BJ (cell line): ENCODE results near the gene SRSF1. TPM values are rescaled to one million over a fixed set of nuclear protein-coding genes. Genes with fewer than 3 reads are reported as not detected.
A peak's percentile ranks its signal among the peaks of the same experiment; 100 is the strongest.

Source experiments
- CTCF ChIA-PET: fragments of 350-600 bp; formaldehyde crosslinking; extraction: SDS; loops from one replicate; lab custom pipeline; 2021; ENCODE audit warnings: antibody characterized with exemption, inconsistent platforms; lab: Yijun Ruan, JAX
- POLR2A ChIA-PET: fragments of 300-600 bp; sonication (Branson Sonifier 250); formaldehyde crosslinking; extraction: SDS; loops from one replicate; lab custom pipeline; 2021; ENCODE audit warnings: antibody characterized with exemption; lab: Charles Lee
- DNase-seq: peaks from one replicate; pipeline ENCODE4 v3.0.0-alpha.2; 2011; ENCODE audit warnings: low read depth
- H3K27me3 ChIP-seq: 2 replicates; pipeline ENCODE4 v1.6.0; 2011; ENCODE audit warnings: low read length; ENCODE audit not compliant: control insufficient read depth, insufficient read depth
- H3K36me3 ChIP-seq: 2 replicates; pipeline ENCODE4 v1.5.1; 2011; ENCODE audit warnings: low read length; ENCODE audit not compliant: control insufficient read depth, insufficient read depth
- H3K4me3 ChIP-seq: 2 replicates; pipeline ENCODE4 v1.5.1; 2011; ENCODE audit warnings: low read depth, mild to moderate bottlenecking, control low read depth, low read length
- polyA plus RNA-seq: library from polyadenylated mRNA; depleted of rRNA; stranded (reverse); fragments of >200 nt; gene quantifications from 2 replicates; pipeline ENCODE4 v1.2.3, GENCODE V29; 2011
- TF ChIP-seq, protein P1 (sequence below): IDR thresholded peaks from 2 replicates; pipeline ENCODE4 v1.5.1; 2011; ENCODE audit warnings: low read depth, mild to moderate bottlenecking, control low read depth, inconsistent platforms, low read length, moderate library complexity; ENCODE audit not compliant: insufficient read depth

The SRSF1 gene
- polyA plus RNA-seq, 1 experiment: 236 TPM

DNA sequence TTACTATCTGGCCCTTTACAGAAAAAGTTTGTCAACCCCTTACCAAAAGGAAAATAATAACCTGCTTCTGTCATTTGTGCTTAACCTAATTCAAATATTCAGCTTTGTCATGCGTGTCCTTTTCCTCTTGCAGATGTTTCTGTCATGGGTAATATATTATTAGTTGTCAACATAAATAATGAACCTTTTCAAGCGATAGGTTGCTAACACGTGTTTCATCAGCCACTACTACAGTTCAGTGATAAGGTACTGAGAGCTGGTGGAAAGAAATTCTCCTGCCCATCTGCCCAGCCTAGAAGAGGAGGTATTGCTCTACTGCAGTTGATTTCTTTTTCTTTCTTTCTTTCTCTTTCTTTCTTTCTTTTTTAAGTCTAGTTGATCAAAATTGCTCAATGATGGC is 12.0 kb upstream of the SRSF1 start:
- no peaks in the 10 kb centered on the region for H3K36me3 ChIP-seq
- no peaks in the 10 kb centered on the region for H3K27me3 ChIP-seq
- POLR2A ChIA-PET: no interaction called here
- CTCF ChIA-PET: no interaction called here
- TF ChIP-seq, protein P1, sequence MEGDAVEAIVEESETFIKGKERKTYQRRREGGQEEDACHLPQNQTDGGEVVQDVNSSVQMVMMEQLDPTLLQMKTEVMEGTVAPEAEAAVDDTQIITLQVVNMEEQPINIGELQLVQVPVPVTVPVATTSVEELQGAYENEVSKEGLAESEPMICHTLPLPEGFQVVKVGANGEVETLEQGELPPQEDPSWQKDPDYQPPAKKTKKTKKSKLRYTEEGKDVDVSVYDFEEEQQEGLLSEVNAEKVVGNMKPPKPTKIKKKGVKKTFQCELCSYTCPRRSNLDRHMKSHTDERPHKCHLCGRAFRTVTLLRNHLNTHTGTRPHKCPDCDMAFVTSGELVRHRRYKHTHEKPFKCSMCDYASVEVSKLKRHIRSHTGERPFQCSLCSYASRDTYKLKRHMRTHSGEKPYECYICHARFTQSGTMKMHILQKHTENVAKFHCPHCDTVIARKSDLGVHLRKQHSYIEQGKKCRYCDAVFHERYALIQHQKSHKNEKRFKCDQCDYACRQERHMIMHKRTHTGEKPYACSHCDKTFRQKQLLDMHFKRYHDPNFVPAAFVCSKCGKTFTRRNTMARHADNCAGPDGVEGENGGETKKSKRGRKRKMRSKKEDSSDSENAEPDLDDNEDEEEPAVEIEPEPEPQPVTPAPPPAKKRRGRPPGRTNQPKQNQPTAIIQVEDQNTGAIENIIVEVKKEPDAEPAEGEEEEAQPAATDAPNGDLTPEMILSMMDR: no peak
- no peak for DNase-seq
- no peak overlapping the region for H3K4me3 ChIP-seq

DNA sequence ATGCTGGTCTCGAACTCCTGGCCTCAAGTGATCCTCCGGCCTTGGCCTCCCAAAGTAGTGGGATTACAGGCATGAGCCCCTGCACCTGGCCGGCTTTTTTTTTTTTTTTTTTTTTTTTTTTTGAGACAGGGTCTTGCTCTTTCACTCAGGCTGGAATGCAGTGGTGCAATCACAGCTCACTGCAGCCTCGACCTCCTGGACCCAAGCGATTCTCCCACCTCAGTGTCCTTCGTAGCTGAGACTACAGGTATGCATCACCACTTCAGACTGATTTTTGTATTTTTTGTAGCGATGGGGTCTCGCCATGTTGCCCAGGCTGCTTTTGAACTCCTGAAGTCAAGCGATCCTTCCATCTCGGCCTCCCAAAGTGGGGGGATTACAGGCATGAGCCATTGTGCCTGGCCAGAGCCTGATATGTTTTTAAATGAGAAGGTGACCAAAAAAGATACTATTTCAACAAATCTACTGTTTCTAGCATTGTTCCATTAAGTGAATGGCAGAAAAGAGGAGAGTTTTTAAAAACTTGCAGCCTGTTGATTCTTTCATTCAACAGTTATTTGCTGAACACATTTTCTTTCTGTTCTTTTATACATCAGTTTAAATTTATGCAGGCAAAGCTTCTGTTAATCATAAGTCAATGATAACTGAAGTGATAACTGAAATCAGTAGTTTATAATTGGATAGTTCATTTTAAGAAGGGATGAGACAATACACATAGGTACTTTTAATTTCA is 3.2 kb upstream of the SRSF1 start:
- TF ChIP-seq, protein P1: no peak
- DNase-seq: no peak
- Histone ChIP-seq H3K27me3 (no peaks in the 10 kb centered on the region), H3K36me3 (peaks cover 1% of the 10 kb centered on the region), H3K4me3 (no peak overlapping the region)
- ChIA-PET CTCF (no interaction called here), POLR2A (no interaction called here)

DNA sequence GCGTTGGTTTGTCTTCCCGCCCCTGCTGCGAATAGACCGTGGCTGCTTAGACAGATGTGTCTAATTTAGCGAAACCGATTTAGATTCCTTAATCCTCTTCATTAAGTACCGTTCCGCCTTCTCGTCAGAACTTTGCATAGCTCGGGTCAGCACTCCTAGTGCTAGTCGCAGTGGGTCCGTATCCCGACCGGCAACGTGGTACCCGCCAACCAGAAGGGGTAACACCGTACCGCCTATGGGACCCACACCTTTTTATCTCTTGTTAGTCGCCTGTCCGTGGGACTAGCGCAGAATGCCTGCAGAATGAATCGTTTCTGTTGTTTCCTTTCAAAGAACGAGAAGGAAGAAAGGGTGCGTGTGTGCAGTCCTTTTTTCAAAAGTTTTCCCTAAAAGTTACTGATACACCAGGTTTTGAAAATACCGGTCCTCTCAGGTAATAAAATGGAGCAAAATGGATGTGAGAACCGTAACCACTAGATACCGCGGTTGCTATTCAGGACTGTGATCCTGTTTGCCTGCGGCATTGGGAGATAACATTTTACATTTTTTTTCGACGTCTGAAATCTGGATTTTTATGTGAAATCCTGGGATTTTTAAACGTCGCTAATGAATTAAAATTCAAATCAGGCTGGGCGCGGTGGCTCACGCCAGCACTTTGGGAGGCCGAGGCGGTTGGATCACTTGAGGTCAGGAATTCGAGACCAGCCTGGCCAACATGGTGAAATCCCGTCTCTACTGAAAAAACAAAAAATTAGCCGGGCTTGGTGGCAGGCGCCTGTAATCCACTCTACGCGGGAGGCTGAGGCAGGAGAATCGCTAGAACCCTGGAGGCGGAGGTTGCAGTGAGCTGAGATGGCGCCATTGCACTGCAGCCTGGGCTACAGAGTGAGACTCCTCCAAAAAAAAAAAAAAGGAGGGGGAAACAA is 998 bp upstream of the SRSF1 start:
- Histone ChIP-seq H3K4me3 (peak overlapping the region; percentile 77), H3K27me3 (no peaks in the 10 kb centered on the region), H3K36me3 (peaks cover 5% of the 10 kb centered on the region)
- ChIA-PET CTCF (interaction anchor here (0.6 to 2.4 kb wide), 5 partner anchors 15 to 175 kb away, joined by 3 to 11 read pairs (median 4); no protein-coding TSS in a partner anchor), POLR2A (no interaction called here)
- no peak for DNase-seq
- TF ChIP-seq, protein P1: no peak

DNA sequence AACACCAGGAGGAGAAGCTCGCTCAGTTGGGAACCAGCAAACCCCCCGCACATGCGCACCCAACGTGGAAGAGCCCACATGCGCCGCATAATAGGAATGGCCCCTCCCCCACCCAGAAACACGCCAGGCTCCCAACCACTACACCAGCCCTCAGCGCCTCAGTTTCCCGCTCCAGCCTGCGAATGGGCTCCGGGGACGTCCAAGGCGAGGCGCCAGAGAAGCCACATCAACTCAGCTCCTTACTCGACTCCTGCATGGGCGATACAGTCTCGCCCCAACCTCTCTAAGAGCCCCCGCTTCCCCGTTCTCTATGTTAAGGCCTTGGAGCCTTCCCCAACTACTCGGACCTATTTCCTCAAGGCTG is 504 bp downstream of the SRSF1 start:
- H3K27me3 ChIP-seq: no peaks in the 10 kb centered on the region
- POLR2A ChIA-PET: interaction anchor here (0.7 to 1.5 kb wide), 2 partner anchors 13 to 778 kb away, joined by 3 to 25 read pairs; no protein-coding TSS in a partner anchor
- DNase-seq: no peak
- H3K4me3 ChIP-seq: peak overlapping the region; percentile 77
- H3K36me3 ChIP-seq: peaks cover 6% of the 10 kb centered on the region
- CTCF ChIA-PET: interaction anchor here (0.8 to 2.4 kb wide), 6 partner anchors 10 to 173 kb away, joined by 3 to 11 read pairs (median 4); no protein-coding TSS in a partner anchor
- TF ChIP-seq, protein P1: no peak
